Right lobe of liver (tissue), 4 donors: ENCODE data around the gene UBE2V1.

ENCODE experiments used
- POLR2A ChIP-seq: fragments of 450-650 bp; IDR thresholded peaks from one replicate; pipeline ENCODE4 v1.6.1; 2017; ENCODE audit warnings: antibody characterized with exemption, mild to moderate bottlenecking
- TF ChIP-seq, protein P1 (sequence below), 4 donors: fragments of 200-600 bp in 3 of 4; fragments of 450-650 bp in 1 of 4; IDR thresholded peaks; one replicate each; pipeline versions ENCODE4 v1.5.1 to v1.8.0; 2016 to 2022; ENCODE audit warnings: antibody characterized with exemption in 4 of 4, mild to moderate bottlenecking in 2 of 4
- donor health status: DM: no; HTN: no; CAD: no.
- donor health status: DM: no; HTN: no; CAD: no.
- donor health status: DM: no; HTN: yes; CAD: no.

DNA sequence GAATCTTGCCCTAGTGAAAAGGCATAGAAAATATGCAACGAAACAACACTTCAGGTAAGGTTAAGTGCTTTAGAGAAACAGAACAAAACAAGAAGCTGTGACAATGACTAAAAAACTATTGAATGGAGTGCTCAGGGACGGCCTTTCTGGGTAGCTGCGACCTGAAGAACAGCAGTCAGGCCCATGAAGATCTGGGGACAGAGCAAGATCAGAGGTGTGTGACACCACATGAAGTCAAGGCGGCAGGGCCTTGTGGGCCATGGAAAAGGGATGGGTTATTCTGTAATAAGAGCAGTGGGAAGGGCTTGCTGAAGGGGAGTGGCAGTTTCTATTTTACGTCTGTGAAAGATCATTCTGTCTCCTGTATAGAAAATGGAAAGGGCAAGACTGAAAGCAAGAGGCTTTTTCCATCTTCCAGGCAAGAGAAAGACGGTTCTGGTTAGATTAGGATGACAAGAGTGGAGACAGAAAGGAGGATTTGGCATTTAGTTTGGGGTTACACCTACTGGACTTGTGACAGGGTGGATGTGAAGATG, 5.1 kb downstream of the UBE2V1 start:
- no peak for TF ChIP-seq POLR2A
- TF ChIP-seq, protein P1, sequence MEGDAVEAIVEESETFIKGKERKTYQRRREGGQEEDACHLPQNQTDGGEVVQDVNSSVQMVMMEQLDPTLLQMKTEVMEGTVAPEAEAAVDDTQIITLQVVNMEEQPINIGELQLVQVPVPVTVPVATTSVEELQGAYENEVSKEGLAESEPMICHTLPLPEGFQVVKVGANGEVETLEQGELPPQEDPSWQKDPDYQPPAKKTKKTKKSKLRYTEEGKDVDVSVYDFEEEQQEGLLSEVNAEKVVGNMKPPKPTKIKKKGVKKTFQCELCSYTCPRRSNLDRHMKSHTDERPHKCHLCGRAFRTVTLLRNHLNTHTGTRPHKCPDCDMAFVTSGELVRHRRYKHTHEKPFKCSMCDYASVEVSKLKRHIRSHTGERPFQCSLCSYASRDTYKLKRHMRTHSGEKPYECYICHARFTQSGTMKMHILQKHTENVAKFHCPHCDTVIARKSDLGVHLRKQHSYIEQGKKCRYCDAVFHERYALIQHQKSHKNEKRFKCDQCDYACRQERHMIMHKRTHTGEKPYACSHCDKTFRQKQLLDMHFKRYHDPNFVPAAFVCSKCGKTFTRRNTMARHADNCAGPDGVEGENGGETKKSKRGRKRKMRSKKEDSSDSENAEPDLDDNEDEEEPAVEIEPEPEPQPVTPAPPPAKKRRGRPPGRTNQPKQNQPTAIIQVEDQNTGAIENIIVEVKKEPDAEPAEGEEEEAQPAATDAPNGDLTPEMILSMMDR (IDR thresholded peaks at IDR 0.05) = no peak
